ENCODE data around the gene RNF31.
A peak's percentile ranks its signal among the peaks of the same experiment; 100 is the strongest.

The RNF31 gene

GRCh38 chr14:24113379-24113800 is 33.9 kb upstream of the RNF31 start:
- ATAC-seq, result peak; percentile 5
- TF ChIP-seq POU6F1 (CRISPR knock-in tag; IDR thresholded peaks at IDR 0.05; ENCODE audit: borderline replicate concordance, low read depth) (no peak), PATZ1 (CRISPR knock-in tag; IDR thresholded peaks at IDR 0.05; ENCODE audit: borderline replicate concordance) (no peak), CREB5 (CRISPR knock-in tag; IDR thresholded peaks at IDR 0.05; ENCODE audit: low read depth) (no peak), BACH2 (CRISPR knock-in tag; IDR thresholded peaks at IDR 0.05; ENCODE audit: borderline replicate concordance) (no peak), TOX (CRISPR knock-in tag; IDR thresholded peaks at IDR 0.05; ENCODE audit: borderline replicate concordance) (no peak), ARNTL (CRISPR knock-in tag; IDR thresholded peaks at IDR 0.05; ENCODE audit: borderline replicate concordance, low read depth) (no peak), CSRNP3 (CRISPR knock-in tag; IDR thresholded peaks at IDR 0.05) (no peak), ZNF8 (CRISPR knock-in tag; IDR thresholded peaks at IDR 0.05) (no peak), PPARA (CRISPR knock-in tag; IDR thresholded peaks at IDR 0.05; ENCODE audit: borderline replicate concordance) (no peak), ZNF565 (CRISPR knock-in tag; conservative IDR thresholded peaks at IDR 0.05; ENCODE audit: low read depth) (no peak), ZNF70 (CRISPR knock-in tag; IDR thresholded peaks at IDR 0.05) (no peak), GLIS3 (CRISPR knock-in tag; IDR thresholded peaks at IDR 0.05) (no peak)

GRCh38 chr14:24113801-24114531 is 33.3 kb upstream of the RNF31 start:
- no peak for TF ChIP-seq ZFP30 (CRISPR knock-in tag; IDR thresholded peaks at IDR 0.05)
- no peak for TF ChIP-seq TOX (CRISPR knock-in tag; IDR thresholded peaks at IDR 0.05; ENCODE audit: borderline replicate concordance)
- peak; percentile 13; the same call in 1 of the 2 replicates for TF ChIP-seq PATZ1 (CRISPR knock-in tag; IDR thresholded peaks at IDR 0.05; ENCODE audit: borderline replicate concordance)
- no peak for TF ChIP-seq CSDC2 (CRISPR knock-in tag; IDR thresholded peaks at IDR 0.05)
- peak; percentile 76 for TF ChIP-seq ZNF70 (CRISPR knock-in tag; IDR thresholded peaks at IDR 0.05)
- no peak for TF ChIP-seq ZNF565 (CRISPR knock-in tag; conservative IDR thresholded peaks at IDR 0.05; ENCODE audit: low read depth)
- TF ChIP-seq ZNF8 (CRISPR knock-in tag; IDR thresholded peaks at IDR 0.05), result no peak
- no peak for TF ChIP-seq BACH2 (CRISPR knock-in tag; IDR thresholded peaks at IDR 0.05; ENCODE audit: borderline replicate concordance)
- no peak for TF ChIP-seq TCF4 (CRISPR knock-in tag; IDR thresholded peaks at IDR 0.05; ENCODE audit: borderline replicate concordance)
- TF ChIP-seq SNAI2 (CRISPR knock-in tag; IDR thresholded peaks at IDR 0.05), result no peak
- TF ChIP-seq ISL1 (CRISPR knock-in tag; IDR thresholded peaks at IDR 0.05), result no peak
- TF ChIP-seq GLIS3 (CRISPR knock-in tag; IDR thresholded peaks at IDR 0.05), result no peak
- TF ChIP-seq OSR1 (CRISPR knock-in tag; IDR thresholded peaks at IDR 0.05), result no peak
- no peak for TF ChIP-seq PPARA (CRISPR knock-in tag; IDR thresholded peaks at IDR 0.05; ENCODE audit: borderline replicate concordance)
- 0 out of 2 replicates have a peak, but pooled peaks have one; percentile 55 for TF ChIP-seq ZFP3 (CRISPR knock-in tag; IDR thresholded peaks at IDR 0.05)
- no peak for TF ChIP-seq RARB (CRISPR knock-in tag; IDR thresholded peaks at IDR 0.05)
- TF ChIP-seq ARNTL (CRISPR knock-in tag; IDR thresholded peaks at IDR 0.05; ENCODE audit: borderline replicate concordance, low read depth), result no peak
- TF ChIP-seq ZC3H10 (CRISPR knock-in tag; IDR thresholded peaks at IDR 0.05), result no peak
- peak; percentile 66 for ATAC-seq
